Measurements from ENCODE around the gene FAM181B.

- TF ChIP-seq CTCF (IDR thresholded peaks at IDR 0.05): no peak
- no peak for TF ChIP-seq POLR2A (IDR thresholded peaks at IDR 0.05)
Measured at GRCh38 chr11:82738091-82738490, 4.4 kb upstream of the FAM181B start.
